Stimulated activated CD8-positive, alpha-beta memory T cell treated with anti-CD3 and anti-CD28 coated beads, Interleukin-4, amount 100 ng/mL, for 4 hours (primary cell): ENCODE results near the gene OGG1.

Experiments used
- DNase-seq, 2 donors: peaks; one replicate each; pipeline ENCODE4 v3.0.0-alpha.2; 2020; ENCODE audit warnings: low read depth in 2 of 2, low spot score in 1 of 2

OGG1 gene

GRCh38 chr3:9749645-9750555 is at the start of gene OGG1:
Gene OGG1 (plus strand): TSS chr3:9749952. CDS start chr3:9750287, 335 bp downstream.
- peak; percentile 90 to 96 for DNase-seq

GRCh38 chr3:9700536-9700935 is 49.2 kb upstream of the OGG1 start:
- no peak for DNase-seq

GRCh38 chr3:9701006-9701405 is 48.7 kb upstream of the OGG1 start:
- no peak for DNase-seq

GRCh38 chr3:9701711-9702110 is 48.0 kb upstream of the OGG1 start:
- DNase-seq = no peak

- DNase-seq = no peak
Observed at GRCh38 chr3:9703240-9703639, 46.5 kb upstream of the OGG1 start.

GRCh38 chr3:9703736-9704346 is 45.9 kb upstream of the OGG1 start, which contains the start of gene CPNE9:
Gene CPNE9 (plus strand): TSS chr3:9703833. CDS start chr3:9703997, 164 bp downstream.
- no peak for DNase-seq

GRCh38 chr3:9704347-9705322 is 45.1 kb upstream of the OGG1 start:
- no peak for DNase-seq

GRCh38 chr3:9710174-9710739 is 39.5 kb upstream of the OGG1 start:
- DNase-seq = no peak

GRCh38 chr3:9712415-9712814 is 37.3 kb upstream of the OGG1 start:
- no peak for DNase-seq

- DNase-seq = no peak
Observed at GRCh38 chr3:9713142-9713541, 36.6 kb upstream of the OGG1 start.

- DNase-seq = no peak
Observed at GRCh38 chr3:9715136-9715535, 34.6 kb upstream of the OGG1 start.

GRCh38 chr3:9715764-9716437 is 33.9 kb upstream of the OGG1 start:
- DNase-seq = peak in 1 of 2 donors; percentile 14

GRCh38 chr3:9716801-9717555 is 32.8 kb upstream of the OGG1 start:
- no peak for DNase-seq

GRCh38 chr3:9717563-9717962 is 32.2 kb upstream of the OGG1 start:
- no peak for DNase-seq

- DNase-seq = no peak
Observed at GRCh38 chr3:9718118-9718517, 31.6 kb upstream of the OGG1 start.

GRCh38 chr3:9721015-9721699 is 28.6 kb upstream of the OGG1 start:
- DNase-seq = no peak

- DNase-seq = no peak
Observed at GRCh38 chr3:9721700-9722060, 28.1 kb upstream of the OGG1 start.

- DNase-seq = no peak
Observed at GRCh38 chr3:9725775-9726515, 23.8 kb upstream of the OGG1 start.
